Adipocyte (in vitro differentiated cells): ENCODE data around the gene CACNB1.
A peak's percentile ranks its signal among the peaks of the same experiment; 100 is the strongest.

Source experiments
- DNase-seq: peaks from one replicate; pipeline ENCODE4 v3.0.0-alpha.2; 2015; ENCODE audit warnings: low read depth
- H3K27me3 ChIP-seq: replicated peaks from 2 replicates; pipeline ENCODE4 v1.7.0; 2013; ENCODE audit warnings: mild to moderate bottlenecking, low read length, moderate library complexity; ENCODE audit not compliant: control insufficient read depth, insufficient read depth
- H3K36me3 ChIP-seq: 2 replicates; pipeline ENCODE4 v1.7.0; 2013; ENCODE audit warnings: low read length, mild to moderate bottlenecking, moderate library complexity; ENCODE audit not compliant: control insufficient read depth, insufficient read depth, severe bottlenecking
- H3K4me1 ChIP-seq: 2 replicates; pipeline ENCODE4 v1.7.0; 2013; ENCODE audit warnings: mild to moderate bottlenecking, low read length, moderate library complexity; ENCODE audit not compliant: control insufficient read depth, insufficient read depth
- H3K4me3 ChIP-seq: 2 replicates; pipeline ENCODE4 v1.7.0; 2013; ENCODE audit warnings: mild to moderate bottlenecking, low read length, moderate library complexity
- H3K9ac ChIP-seq: 2 replicates; pipeline ENCODE4 v1.7.0; 2013; ENCODE audit warnings: mild to moderate bottlenecking, low read length, moderate library complexity
- H3K9me3 ChIP-seq: 2 replicates; pipeline ENCODE4 v1.7.0; 2013; ENCODE audit warnings: mild to moderate bottlenecking, low read length, moderate library complexity; ENCODE audit not compliant: control insufficient read depth

Gene CACNB1

DNA sequence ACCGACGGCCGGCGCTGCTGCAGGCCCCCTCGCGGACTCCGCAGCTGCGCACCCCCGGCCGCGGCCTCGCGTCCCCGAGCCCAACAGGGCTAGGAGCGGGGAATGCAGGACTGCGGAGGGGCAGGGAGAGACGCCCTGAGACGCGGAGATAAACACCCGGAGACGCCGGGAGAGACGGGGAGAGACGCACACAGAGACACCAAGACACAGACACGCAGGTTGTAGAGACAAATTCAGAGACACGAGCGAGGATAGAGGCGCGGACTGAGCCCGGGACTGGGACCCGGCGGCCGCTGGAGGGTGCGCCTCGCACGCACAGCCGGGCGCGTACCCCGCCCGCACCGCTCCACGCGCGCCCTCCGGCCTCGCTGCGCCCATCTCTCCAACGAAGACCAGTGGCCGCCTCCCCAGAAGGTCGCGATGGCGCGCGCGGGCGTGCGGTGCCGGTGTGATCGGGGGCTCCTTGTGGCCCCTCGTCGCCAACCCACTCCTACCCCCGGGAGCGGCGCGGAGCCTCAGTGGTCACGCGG lies 27.4 kb upstream of the CACNB1 start:
- H3K9me3 ChIP-seq, result no peaks in the 10 kb centered on the region
- peaks cover 9% of the 10 kb centered on the region for H3K4me1 ChIP-seq
- no peaks in the 10 kb centered on the region for H3K36me3 ChIP-seq
- H3K27me3 ChIP-seq, result peaks cover 8% of the 10 kb centered on the region
- no peak overlapping the region for H3K9ac ChIP-seq
- DNase-seq, result no peak
- H3K4me3 ChIP-seq, result peak overlapping the region; percentile 64

DNA sequence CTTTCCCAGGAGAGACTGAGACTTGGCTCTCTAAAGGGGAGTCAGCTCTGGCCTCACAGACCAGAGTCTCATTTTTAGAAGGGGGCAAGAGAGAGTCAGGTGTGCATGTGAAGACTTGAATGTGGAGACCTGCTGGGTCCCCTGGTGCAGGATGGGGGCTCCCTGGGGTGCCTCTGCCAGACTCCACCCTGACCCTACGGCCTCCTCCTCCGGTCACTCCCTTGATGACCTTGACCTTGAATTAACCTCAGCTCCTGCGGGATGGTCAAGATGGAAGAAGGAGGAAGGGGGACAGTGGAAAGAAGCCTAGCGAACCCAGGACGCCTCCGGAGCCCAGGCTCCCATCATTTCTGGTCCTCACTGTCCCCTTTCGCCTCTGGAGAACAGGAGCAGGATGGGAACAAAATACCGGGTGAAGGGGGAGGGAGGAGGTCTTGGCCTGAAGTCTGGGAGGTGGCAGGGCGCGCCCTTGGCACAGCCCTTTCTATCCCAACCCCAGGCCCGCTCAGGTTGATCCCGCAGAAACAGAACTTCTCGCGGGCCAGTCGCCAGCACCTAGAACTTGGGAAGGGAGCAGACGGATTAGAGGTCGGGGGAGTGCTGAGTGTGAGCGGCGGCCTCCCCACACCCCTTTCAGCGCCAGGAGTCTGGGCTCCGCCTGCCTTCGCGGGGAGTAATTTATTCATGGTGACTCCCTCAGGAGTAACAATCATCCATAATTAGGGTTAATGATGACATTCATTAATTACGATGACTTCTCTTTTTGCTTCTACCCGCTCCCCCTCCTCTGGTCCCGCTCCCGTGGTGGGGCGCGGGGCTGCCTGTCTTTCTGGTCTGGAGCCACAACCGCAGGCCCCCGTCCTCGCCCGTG lies 26.7 kb upstream of the CACNB1 start:
- H3K9me3 ChIP-seq, result no peaks in the 10 kb centered on the region
- H3K4me1 ChIP-seq, result peaks cover 3% of the 10 kb centered on the region
- no peaks in the 10 kb centered on the region for H3K36me3 ChIP-seq
- peaks cover 8% of the 10 kb centered on the region for H3K27me3 ChIP-seq
- H3K9ac ChIP-seq, result no peak overlapping the region
- H3K4me3 ChIP-seq, result no peak overlapping the region
- no peak for DNase-seq

DNA sequence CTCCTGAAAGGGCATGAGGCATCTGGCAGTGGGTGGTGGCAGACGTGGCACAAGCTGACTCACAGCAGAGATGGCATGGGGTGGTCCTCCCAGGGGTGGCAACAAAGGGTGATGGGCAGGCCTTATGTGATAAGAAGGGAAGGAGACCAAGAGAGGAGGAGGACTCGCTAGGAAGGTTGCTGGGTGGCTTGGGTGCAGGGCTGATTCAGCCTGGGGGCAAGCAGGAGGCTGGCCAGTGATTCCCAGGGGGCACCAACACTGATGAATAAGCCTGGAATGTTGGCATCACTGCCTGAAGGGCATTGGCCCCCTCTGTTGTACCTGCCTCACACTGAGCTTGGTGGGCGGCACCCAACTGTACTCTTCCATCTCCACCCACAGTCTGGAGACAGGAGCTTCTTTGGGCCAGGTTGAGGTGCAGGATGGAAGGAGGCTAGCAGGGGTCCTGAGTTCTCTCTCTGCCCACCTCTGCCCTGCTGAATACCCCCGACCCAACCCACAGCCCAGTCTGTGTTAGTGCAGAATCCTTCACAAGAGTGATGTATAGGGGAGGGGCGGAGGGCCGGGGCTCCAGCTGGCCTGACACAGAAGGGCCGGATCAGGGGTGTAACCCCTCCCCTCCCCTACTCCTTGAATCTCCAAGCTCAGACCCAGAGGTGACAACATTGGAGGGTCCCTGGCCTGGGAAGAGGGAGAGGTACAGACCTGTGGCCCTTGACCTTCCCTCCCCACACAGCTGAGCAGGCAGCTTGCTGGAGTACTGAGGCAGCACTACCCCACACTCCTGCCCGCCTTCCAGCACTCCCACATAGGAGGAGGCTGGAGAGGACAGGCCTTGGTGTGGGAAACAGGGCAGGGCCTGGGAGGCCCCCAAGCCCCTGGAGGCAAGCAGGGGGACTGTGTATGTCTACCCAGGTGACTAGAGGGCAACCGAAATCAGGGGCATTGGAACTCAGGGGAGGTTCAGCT lies 25.7 kb upstream of the CACNB1 start:
- H3K27me3 ChIP-seq, result peaks cover 8% of the 10 kb centered on the region
- no peaks in the 10 kb centered on the region for H3K9me3 ChIP-seq
- no peak overlapping the region for H3K9ac ChIP-seq
- H3K36me3 ChIP-seq, result no peaks in the 10 kb centered on the region
- no peak for DNase-seq
- no peaks in the 10 kb centered on the region for H3K4me1 ChIP-seq
- no peak overlapping the region for H3K4me3 ChIP-seq

DNA sequence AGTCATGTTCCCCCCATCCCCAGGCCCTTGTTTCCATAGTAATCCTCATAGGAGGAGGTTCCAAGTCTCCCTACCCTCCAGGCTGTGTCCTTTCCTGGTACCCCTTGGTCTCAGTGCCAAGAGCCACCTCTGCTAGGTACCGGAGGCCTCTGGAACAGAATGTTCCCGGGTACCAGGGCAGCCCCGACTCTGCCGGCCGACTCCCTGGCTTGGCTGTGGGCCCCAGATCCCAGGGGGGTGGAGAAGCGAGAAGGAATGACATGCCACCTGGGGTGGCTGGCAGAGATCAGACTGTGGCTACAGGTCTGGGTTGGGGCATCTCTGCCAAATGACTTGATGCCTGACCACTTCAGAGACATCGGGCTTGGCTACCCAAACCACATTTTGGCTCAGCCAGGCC lies 24.7 kb upstream of the CACNB1 start:
- Histone ChIP-seq H3K4me3 (no peak overlapping the region), H3K9ac (no peak overlapping the region), H3K36me3 (no peaks in the 10 kb centered on the region), H3K9me3 (no peaks in the 10 kb centered on the region), H3K4me1 (no peaks in the 10 kb centered on the region), H3K27me3 (peaks cover 11% of the 10 kb centered on the region)
- no peak for DNase-seq

DNA sequence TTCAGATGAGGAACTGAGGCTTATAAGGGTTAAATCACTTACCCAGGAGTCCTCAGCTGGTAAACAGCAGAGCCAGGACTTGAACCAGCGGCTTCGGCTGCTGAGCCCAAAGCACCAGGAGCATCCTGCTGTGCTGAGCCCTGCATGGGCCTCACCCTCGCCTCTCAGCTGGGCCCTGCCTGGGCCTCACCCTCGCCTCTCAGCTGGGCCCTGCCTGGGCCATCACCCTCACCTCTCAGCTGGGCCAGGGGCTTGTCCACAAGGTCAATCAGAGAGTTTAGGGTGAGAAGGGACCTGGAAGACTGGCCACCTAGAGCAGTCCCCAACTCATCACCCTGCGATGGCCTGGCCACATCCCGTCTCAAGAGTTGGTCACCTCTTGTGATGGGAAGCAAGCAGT lies 24.1 kb upstream of the CACNB1 start:
- no peak overlapping the region for H3K9ac ChIP-seq
- H3K36me3 ChIP-seq, result no peaks in the 10 kb centered on the region
- DNase-seq, result no peak
- H3K4me3 ChIP-seq, result no peak overlapping the region
- no peaks in the 10 kb centered on the region for H3K4me1 ChIP-seq
- no peaks in the 10 kb centered on the region for H3K9me3 ChIP-seq
- H3K27me3 ChIP-seq, result peaks cover 16% of the 10 kb centered on the region

DNA sequence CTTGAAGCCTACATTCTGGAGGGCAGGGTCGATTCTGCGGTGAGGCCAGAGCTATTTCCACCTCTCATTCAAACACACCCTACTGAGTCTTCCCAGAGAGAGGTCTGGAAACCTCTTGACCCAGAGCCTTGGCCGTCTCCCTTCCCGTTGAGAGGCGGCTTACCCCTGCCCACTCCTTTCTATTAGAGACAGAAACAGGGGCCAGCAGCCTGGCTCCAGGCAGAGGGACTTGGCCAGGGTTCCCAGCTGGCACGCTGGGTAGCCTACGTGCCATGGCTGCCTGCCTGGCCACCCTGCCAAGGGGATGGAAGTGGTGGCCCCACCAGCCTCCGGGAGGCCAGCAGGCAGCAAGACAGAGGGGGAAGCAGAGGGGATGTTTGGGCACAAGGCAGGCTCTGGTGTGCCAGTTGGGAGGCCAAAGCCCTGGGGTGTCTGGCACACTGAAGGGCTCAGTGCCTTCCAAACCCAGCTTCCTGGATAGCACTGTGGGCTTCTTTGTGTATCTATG lies 22.2 kb upstream of the CACNB1 start:
- no peak for DNase-seq
- no peaks in the 10 kb centered on the region for H3K4me1 ChIP-seq
- H3K36me3 ChIP-seq, result no peaks in the 10 kb centered on the region
- no peak overlapping the region for H3K4me3 ChIP-seq
- H3K27me3 ChIP-seq, result peaks cover 9% of the 10 kb centered on the region
- no peak overlapping the region for H3K9ac ChIP-seq
- no peaks in the 10 kb centered on the region for H3K9me3 ChIP-seq

DNA sequence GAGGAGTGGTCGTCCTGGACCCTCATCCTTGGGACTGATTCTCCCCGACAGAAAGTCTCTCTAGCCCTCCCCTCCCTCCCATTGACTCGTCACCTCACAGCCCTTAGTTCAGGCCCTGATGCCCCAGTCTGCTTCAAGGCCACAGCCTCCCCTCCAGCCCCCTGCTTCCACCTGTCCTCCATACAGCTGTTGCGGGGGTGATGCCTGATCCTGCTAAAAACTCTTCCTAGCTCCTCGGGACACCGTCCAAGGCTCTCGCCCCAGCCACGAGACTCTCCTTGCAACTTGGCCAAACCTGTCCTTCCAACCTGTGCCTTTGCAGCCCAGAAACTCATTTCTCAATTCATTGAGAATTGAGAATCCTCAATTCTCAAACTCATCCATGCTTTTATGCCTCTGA lies 21.4 kb upstream of the CACNB1 start:
- Histone ChIP-seq H3K27me3 (peaks cover 9% of the 10 kb centered on the region), H3K4me1 (no peaks in the 10 kb centered on the region), H3K36me3 (no peaks in the 10 kb centered on the region), H3K9me3 (no peaks in the 10 kb centered on the region), H3K4me3 (no peak overlapping the region), H3K9ac (no peak overlapping the region)
- no peak for DNase-seq

DNA sequence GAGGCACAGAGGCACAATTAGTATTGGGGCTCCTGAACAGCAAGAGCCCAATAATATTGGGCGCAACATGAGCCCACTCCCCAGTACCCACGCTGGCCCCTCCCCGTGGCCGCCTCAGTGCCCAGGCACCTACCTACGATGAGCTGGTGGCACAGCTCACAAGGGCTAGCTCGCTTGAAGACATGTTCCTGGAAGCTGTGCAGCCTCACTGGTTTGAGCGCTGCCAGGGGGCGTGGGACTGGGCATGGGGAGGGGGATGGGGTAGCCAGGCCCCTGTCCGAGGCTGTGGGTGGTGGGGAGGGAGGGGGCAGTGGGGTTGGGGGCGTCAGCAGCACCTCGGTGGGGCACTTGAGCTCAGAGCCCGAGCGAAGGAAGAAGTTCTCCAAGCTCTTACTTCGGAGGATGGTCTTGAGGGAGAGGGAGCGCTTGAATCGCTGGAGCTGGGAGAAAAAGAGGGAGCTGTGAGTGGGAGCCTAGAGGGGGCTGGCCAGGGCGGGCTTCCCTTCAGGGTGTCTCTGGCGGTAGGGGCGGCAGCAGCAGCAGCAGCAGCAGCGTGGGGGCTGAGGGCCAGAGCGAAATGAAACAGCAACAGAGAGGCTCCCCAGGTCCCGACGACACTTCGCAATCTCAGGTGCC lies 20.4 kb upstream of the CACNB1 start:
- no peaks in the 10 kb centered on the region for H3K36me3 ChIP-seq
- H3K4me3 ChIP-seq, result no peak overlapping the region
- H3K9me3 ChIP-seq, result no peaks in the 10 kb centered on the region
- peaks cover 9% of the 10 kb centered on the region for H3K27me3 ChIP-seq
- H3K9ac ChIP-seq, result no peak overlapping the region
- DNase-seq, result no peak
- no peaks in the 10 kb centered on the region for H3K4me1 ChIP-seq

DNA sequence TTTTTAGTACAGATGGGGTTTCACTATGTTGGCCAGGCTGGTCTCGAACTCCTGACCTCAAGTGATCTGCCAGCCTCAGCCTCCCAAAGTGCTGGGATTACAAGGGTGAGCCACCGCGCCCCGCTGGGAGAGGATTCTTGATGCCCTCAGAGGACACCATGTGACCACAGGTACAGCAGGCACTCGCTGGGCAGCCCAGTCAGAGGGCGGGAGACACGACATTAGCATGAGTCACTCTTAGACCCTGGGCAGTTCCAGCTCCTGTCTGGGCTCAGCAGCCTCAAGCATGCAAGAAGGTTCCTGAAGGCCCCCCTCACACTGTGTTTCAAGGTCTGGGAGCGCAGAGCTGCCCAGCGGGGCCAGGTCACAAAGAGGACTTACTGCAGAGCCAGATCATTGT lies 16.4 kb upstream of the CACNB1 start:
- no peak overlapping the region for H3K9ac ChIP-seq
- no peaks in the 10 kb centered on the region for H3K36me3 ChIP-seq
- peaks cover 11% of the 10 kb centered on the region for H3K4me1 ChIP-seq
- peaks cover 9% of the 10 kb centered on the region for H3K27me3 ChIP-seq
- DNase-seq, result no peak
- H3K4me3 ChIP-seq, result no peak overlapping the region
- H3K9me3 ChIP-seq, result no peaks in the 10 kb centered on the region

DNA sequence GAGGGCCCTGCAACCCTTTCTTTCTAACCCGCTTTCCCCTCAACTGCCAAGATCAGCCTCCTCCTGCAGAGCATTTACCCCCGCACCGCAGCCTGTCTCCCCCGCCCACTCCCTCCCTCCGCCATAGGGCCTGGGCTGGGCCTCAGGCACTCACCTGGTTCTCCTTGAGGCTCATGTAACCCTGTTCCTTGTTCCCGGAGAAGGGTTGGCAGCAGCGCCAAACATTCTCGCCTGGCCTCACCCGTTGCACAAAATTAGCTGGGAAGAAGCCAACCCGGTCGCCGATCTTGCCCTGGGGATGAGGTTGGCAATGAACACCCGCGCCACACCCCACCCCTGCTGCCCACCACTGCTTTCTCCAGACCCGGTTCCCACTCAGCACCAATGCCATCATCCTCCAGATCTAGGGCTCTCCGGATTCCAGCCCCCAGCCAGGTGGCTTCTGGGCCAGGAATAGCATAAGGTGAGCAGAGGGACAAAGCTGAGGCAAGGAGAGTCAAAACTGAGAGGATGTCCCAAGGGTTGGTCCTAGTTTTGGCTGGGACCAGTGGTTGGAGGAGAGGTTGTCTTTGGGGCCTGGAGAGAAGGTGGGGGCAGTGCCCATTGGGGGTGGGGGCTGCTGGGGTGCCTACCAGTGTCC lies 15.5 kb upstream of the CACNB1 start:
- no peaks in the 10 kb centered on the region for H3K36me3 ChIP-seq
- H3K27me3 ChIP-seq, result peaks cover 9% of the 10 kb centered on the region
- H3K9ac ChIP-seq, result no peak overlapping the region
- peaks cover 18% of the 10 kb centered on the region for H3K4me1 ChIP-seq
- no peak for DNase-seq
- H3K9me3 ChIP-seq, result no peaks in the 10 kb centered on the region
- H3K4me3 ChIP-seq, result no peak overlapping the region
